Heart left ventricle (tissue), 13 donors: ENCODE measurements around the gene ERC1.

Source experiments
- CTCF ChIP-seq, 12 donors: fragments of 200-600 bp; sonication (generic) in 4 of 12; IDR thresholded peaks; one replicate each; pipeline versions ENCODE4 v1.5.0 to v1.8.0; 2018 to 2022; ENCODE audit warnings: antibody characterized with exemption in 12 of 12, mild to moderate bottlenecking in 5 of 12
- POLR2A ChIP-seq, 2 donors: fragments of 450-650 bp; IDR thresholded peaks; one replicate each; pipeline ENCODE4 v1.6.1; 2017; ENCODE audit warnings: antibody characterized with exemption in 2 of 2, mild to moderate bottlenecking in 2 of 2, moderate library complexity in 2 of 2
- donor health status: ischemic (EF 13 %, LVEDD 7.1; RV severe dilation, severe dysfunction).
- donor health status: DM: no; HTN: yes; CAD: no.
- donor health status: DM: no; HTN: no; CAD: no.
- donor health status: ischemic (EF 25% LVEDD 6.9; RV normal size, moderate dysfunction).
- donor health status: ischemic (EF 25% LVEDD 5.7; RV mildly dilated, moderate dysfunction).
- donor health status: ischemic (EF 35%, LVEDD 5.7; RV mildly dilated, moderate dysfunction).
- donor health status: nonischemic (EF 11% LVEDD 7.7; RV severe dilation, severe dysfunction).
- donor health status: DM: yes; HTN: yes; CAD: no.
- donor health status: PGD.
- donor health status: ischemic (EF 29% LVEDD 5.4; RV normal size, mild dysfunction).
- donor health status: nonischemic (EF 23%, LVEDD 6.1; RV moderate dilation, normal function).

- TF ChIP-seq POLR2A (IDR thresholded peaks at IDR 0.05): no peak
- TF ChIP-seq CTCF (IDR thresholded peaks at IDR 0.05): no peak
Observed at GRCh38 chr12:1289371-1290155, 298.5 kb downstream of the ERC1 start.
